ENCODE results near the gene SHISAL2A.

SHISAL2A gene

DNA sequence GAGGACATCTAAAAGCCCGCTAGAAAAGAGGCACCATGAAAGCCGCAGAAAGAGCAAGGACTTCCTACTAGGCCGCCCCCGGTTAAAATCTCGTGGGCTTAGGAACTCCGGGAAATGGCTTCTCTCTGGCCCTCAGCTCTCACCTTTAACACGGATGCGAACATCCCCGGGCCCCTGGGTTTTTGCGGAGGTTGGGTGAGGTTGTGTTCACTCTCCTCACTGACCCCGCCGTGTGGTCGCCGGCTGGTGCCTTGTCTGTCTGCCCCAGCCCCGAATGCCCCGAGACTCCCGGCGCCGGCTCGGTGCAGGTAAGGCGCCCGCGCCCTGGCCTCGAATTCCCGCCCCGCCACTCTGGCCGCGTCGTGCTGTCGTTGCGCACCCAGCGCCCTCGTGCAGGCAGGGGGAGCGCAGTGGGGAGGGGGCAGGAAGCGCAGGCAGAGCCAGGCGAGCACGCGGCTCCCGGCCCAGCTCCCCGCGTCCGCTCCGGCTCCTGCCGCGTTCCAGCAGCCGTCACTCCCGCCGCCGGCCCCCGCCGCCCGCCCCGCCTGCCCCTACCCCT is at the start of gene SHISAL2A:
TSS of gene SHISAL2A (plus strand) at position 437 of the 559 bp plus-strand sequence. CDS start 326 bp downstream, outside the sequence.
- peak; percentile 55 for DNase-seq (ENCODE audit: low read depth)

DNA sequence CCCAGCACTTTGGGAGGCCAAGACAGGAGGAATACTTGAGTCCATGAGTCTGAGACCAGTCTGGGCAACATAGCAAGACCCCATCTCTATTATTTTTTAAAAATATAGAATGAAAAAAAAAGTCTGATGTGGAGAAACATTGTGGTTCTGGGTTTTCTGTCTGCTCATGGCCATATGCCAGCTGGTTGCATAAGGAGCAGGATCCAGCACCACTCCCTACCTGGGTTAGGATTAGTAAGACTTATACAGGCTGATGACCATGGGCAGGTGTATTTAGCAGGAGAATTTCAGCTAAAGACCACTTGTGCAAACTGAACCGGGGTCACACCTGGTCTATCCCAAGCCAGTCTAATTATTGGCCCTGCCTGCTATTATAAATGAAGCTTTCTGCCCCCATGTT is 47.5 kb upstream of the SHISAL2A start:
- no peak for DNase-seq (ENCODE audit: low read depth)

- no peak for DNase-seq (ENCODE audit: low read depth)
Observed at GRCh38 chr1:52588027-52588426, 44.9 kb upstream of the SHISAL2A start.

DNA sequence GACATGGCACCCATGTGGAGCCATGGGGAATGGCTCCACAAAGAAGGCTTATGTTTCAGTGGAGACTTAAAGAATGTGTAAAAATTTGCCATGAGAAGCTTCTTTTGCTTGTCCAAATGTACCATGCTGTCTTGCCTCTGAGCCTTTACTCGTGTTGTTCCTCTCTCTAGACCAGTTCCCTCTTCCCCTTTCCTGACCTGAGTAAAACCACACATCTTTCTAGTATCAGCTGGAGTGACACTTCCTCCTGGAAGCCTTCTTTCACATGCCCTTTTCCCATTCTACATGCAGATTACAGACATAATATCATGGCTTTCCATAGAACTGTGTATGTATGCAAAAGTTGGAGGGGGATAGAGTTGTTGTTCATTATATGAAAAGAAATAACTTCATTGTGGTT is 44.4 kb upstream of the SHISAL2A start:
- no peak for DNase-seq (ENCODE audit: low read depth)

- DNase-seq (ENCODE audit: low read depth): no peak
Observed at GRCh38 chr1:52590266-52590665, 42.7 kb upstream of the SHISAL2A start.

DNA sequence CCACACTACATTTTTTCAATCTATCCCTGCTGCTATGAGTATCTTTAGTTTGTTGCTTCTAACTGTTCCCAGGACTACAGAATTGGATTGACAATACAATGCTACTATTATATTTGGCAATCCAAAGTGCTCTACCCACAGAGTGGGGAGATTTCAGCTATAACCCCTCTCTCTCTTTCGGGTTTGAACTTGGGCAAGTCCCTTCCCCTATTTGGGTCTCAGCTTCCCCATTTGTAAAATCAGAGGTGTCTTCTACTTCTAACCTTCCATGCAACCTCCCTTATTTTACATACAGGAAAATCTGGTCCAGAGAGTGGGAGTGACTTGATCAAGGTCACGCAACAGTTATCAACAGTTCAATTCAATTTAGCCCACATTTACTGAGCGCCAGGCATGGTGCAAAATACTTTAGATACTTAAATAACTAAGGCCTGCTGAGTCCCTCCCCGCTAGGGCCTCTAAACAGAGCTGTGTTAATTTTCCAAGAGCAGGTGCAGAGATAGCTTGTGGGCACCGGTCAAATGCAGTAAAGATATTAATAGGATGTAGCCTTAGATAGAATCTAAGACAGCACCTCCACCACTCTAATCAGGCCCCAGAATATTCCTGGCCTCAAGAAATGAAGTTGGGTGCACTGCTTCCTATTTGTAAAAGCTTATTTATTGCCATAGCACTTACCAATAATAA is 40.2 kb upstream of the SHISAL2A start:
- no peak for DNase-seq (ENCODE audit: low read depth)

GRCh38 chr1:52593495-52593894 is 39.5 kb upstream of the SHISAL2A start:
- DNase-seq (ENCODE audit: low read depth): no peak

DNA sequence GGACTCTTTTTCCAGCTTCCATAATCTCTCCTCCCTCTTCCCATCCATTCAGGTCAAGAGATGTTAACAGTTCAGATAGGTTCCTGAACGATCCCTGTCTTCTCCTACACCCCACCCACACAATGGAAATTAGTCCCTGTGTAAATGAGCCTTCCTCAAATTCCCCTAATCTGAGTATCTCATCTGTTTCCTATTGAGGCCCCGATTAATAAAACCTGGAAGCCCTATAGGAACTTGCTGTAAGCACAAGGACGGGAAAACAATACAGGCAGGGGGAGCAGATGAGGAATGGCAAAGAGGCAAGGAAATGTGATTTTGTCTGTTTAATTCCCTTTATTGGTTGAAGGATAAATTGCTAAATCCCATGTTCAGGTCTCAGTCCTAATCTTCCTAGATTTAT is 37.9 kb upstream of the SHISAL2A start:
- DNase-seq (ENCODE audit: low read depth): no peak

- no peak for DNase-seq (ENCODE audit: low read depth)
Observed at GRCh38 chr1:52597912-52598311, 35.1 kb upstream of the SHISAL2A start.

DNA sequence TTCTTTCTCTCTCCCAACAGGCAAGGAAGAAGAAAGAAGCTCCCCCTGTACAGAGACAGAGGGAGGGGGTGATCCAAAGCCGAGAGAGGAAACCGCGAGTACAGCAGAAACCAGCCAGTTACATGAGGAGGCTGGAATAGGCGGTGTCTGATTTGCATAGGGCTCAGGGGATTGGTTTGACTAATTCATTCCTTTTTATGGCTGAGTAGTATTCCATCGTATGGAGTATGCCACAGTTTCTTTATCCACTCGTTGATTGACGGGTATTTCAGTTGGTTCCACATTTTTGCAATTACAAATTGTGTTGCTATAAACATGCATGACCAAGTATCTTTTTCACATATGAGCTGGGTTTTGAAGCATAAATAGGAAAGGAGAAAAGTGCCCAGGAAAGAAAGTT is 34.2 kb upstream of the SHISAL2A start:
- no peak for DNase-seq (ENCODE audit: low read depth)

GRCh38 chr1:52599236-52599635 is 33.7 kb upstream of the SHISAL2A start:
- DNase-seq (ENCODE audit: low read depth): no peak

- DNase-seq (ENCODE audit: low read depth): no peak
Observed at GRCh38 chr1:52600533-52601179, 32.3 kb upstream of the SHISAL2A start.

- no peak for DNase-seq (ENCODE audit: low read depth)
Observed at GRCh38 chr1:52601519-52601918, 31.4 kb upstream of the SHISAL2A start.

- DNase-seq (ENCODE audit: low read depth): peak; percentile 50
Observed at GRCh38 chr1:52601991-52602855, 30.7 kb upstream of the SHISAL2A start, which contains the start of gene GPX7. GPX7 (plus strand) TSS chr1:52602371; CDS start chr1:52602410, 39 bp downstream.

- no peak for DNase-seq (ENCODE audit: low read depth)
Observed at GRCh38 chr1:52602856-52603600, 29.9 kb upstream of the SHISAL2A start.

DNA sequence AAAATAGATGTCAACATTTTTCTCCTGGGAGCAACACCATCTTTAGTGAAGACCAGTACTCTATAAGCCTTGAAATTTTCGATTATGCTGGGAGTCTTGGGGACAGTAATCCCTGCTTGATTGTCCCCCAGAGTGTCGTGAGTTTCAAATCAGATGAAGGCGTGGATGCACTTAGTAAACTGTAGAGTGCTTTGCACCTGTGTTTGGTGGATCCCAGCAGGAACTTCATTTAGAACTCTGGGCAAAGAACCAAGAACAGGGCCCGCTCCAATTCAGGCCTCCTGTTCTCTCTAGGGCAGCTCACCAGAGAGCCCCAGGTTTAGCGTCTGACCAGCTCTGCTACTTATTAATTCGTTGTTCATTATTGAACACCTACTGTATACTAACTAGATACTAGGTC is 29.3 kb upstream of the SHISAL2A start:
- no peak for DNase-seq (ENCODE audit: low read depth)

DNA sequence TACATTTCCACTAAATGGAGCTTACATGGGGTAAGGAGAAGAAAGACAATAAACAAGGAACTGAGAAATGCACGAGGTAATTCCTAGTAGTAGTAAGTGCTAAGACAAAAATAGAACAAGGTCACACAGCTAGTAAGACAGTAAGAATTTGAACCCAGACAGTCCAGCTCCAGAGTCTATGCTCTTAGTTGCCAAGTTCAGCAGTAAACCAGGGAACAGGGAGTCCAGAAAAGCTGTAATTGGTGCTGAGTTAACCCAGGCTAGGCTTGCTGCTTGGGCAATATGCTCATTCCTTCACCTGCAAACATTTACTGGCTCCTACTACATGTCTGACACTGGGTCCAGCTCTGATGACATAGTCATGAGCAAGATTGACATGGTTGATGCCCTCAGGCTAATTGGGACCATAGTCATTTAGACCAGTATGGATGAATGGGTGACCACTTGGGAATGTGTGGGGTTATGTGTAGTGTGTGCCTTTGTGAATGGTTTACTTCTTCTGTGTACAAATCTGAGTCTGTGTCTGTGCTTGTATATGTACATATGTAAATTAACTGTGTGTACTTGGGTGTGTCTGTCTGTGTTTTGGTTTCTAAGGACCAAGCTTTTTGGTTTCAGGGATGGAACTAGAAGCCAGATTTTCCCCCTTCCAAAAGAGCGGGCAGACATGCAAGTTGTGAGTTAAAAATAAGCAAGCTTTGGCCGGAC is 28.8 kb upstream of the SHISAL2A start:
- DNase-seq (ENCODE audit: low read depth): no peak

GRCh38 chr1:52613636-52614373 is 19.2 kb upstream of the SHISAL2A start:
- no peak for DNase-seq (ENCODE audit: low read depth)

DNA sequence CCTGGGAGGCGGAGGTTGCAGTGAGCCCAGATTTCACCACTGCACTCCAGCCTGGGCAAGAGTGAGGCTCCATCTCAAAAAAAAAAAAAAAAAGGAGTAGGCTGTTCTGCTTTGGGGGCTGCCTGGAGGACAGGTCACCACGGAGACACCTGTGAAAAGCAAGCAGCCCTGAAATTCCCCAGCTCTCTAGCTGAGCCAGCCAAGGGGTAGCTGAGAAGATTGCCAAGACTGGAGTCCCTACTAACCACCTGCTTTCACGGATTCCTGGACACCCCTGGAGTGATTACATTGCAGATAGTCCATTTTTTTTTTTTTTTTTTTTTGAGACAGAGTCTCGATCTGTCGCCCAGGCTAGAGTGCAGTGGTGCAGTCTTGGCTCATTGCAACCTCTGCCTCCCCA is 18.3 kb upstream of the SHISAL2A start:
- DNase-seq (ENCODE audit: low read depth): no peak

GRCh38 chr1:52615489-52616042 is 17.4 kb upstream of the SHISAL2A start:
- DNase-seq (ENCODE audit: low read depth): no peak

Measured in activated T-cell treated with anti-CD3 and anti-CD28 coated beads for 1 hour (primary cell).